ENCODE results near the gene EPN3. TPM values are rescaled to one million over a fixed set of nuclear protein-coding genes. Genes with fewer than 3 reads are reported as not detected.

Gene EPN3
- polyA plus RNA-seq, 1 of the 3 experiments (the other 2 are of a cell fraction), result 0.05 TPM

GRCh38 chr17:50533720-50534148 is 1.2 kb downstream of the EPN3 start:
- H3K9me3 ChIP-seq, result no peaks in the 10 kb centered on the region
- POLR2A ChIA-PET, result interaction anchor here (0.7 to 2.3 kb wide), 2 partner anchors 8 to 90 kb away, joined by 5 to 14 read pairs; no protein-coding TSS in a partner anchor
- H2AFZ ChIP-seq (ENCODE audit: low read depth), result no peak overlapping the region
- whole genome bisulfite sequencing (ENCODE audit: low lambda C conversion rate), result 15% methylated on average over 17 of the region's 17 CpGs
- peak overlapping the region; percentile 54; the same call in 1 of the 2 replicates for H3K4me2 ChIP-seq
- peak in 1 of 2 experiments; percentile 32; a peak in 2 of 4 replicates for TF ChIP-seq EP300 (IDR thresholded peaks at IDR 0.05; ENCODE audit: borderline replicate concordance in 1 of 2, low read depth in 1 of 2, low read length in 1 of 2)
- TF ChIP-seq TAF1 (IDR thresholded peaks at IDR 0.05; ENCODE audit: borderline replicate concordance, low read depth, low read length), result no peak
- TF ChIP-seq REST (IDR thresholded peaks at IDR 0.05; ENCODE audit: low read depth, low read length), result no peak
- TF ChIP-seq RFX5 (IDR thresholded peaks at IDR 0.05; ENCODE audit: low read length), result no peak
- TF ChIP-seq CTCF (IDR thresholded peaks at IDR 0.05), result no peak
- no peak for TF ChIP-seq SMC3 (IDR thresholded peaks at IDR 0.05; ENCODE audit: low read depth, low read length)
- no peak for TF ChIP-seq ZBTB33 (IDR thresholded peaks at IDR 0.05; ENCODE audit: borderline replicate concordance, low read depth)
- TF ChIP-seq IRF3 (IDR thresholded peaks at IDR 0.05; ENCODE audit: low read depth, low read length), result no peak
- no peak for TF ChIP-seq POLR2AphosphoS5 (IDR thresholded peaks at IDR 0.05; ENCODE audit: low read depth, low read length)
- peak; percentile 68 for TF ChIP-seq CHD2 (IDR thresholded peaks at IDR 0.05; ENCODE audit: low read length, partially characterized antibody)
- peak; percentile 41; the same call in 1 of the 2 replicates for TF ChIP-seq GATA2 (CRISPR knock-in tag; IDR thresholded peaks at IDR 0.05)
- peak; percentile 73; the same call in 1 of the 2 replicates for TF ChIP-seq RCOR1 (IDR thresholded peaks at IDR 0.05; ENCODE audit: low read length)
- TF ChIP-seq SIN3A (IDR thresholded peaks at IDR 0.05; ENCODE audit: borderline replicate concordance, low read depth, low read length), result no peak
- TF ChIP-seq TEAD4 (IDR thresholded peaks at IDR 0.05; ENCODE audit: borderline replicate concordance, insufficient read depth), result no peak
- no peak for TF ChIP-seq FOXM1 (IDR thresholded peaks at IDR 0.05; ENCODE audit: low read depth)
- H3K36me3 ChIP-seq (replicated peaks in 1 of 2; ENCODE audit: control insufficient read depth in 1 of 2, insufficient read depth in 2 of 2, low read length in 1 of 2), result no peaks in the 10 kb centered on the region
- H3K4me1 ChIP-seq (ENCODE audit: control insufficient read depth in 1 of 2, insufficient read depth in 2 of 2, low read depth in 1 of 2, low read length in 1 of 2), result peaks cover 7 to 30% of the 10 kb centered on the region in 2 experiments; a peak in 3 of 4 replicates
- peak; percentile 90 for DNase-seq
- H3K4me3 ChIP-seq (ENCODE audit: low read depth in 2 of 2, low read length in 1 of 2), result peak overlapping the region in 1 of 2 experiments; percentile 8; a peak in 1 of 4 replicates
- no peaks in the 10 kb centered on the region for H3F3A ChIP-seq (replicated peaks; ENCODE audit: insufficient read depth)
- no peaks in the 10 kb centered on the region for H3K79me2 ChIP-seq (ENCODE audit: insufficient read depth)
- no peak overlapping the region for H3K27ac ChIP-seq (ENCODE audit: low read depth in 2 of 2, low read length in 1 of 2)
- no peaks in the 10 kb centered on the region for H3K9me2 ChIP-seq
- H3K27me3 ChIP-seq (ENCODE audit: insufficient read depth), result peaks cover 28% of the 10 kb centered on the region; the same call in 1 of the 2 replicates
- H3K9ac ChIP-seq, result no peak overlapping the region
- CTCF ChIA-PET, result interaction anchor here (0.6 to 5.5 kb wide), 13 partner anchors 10 to 309 kb away, joined by 3 to 27 read pairs (median 4); partner anchors contain the start of genes LRRC59 and SPATA20
- H4K20me1 ChIP-seq (ENCODE audit: insufficient read depth), result no peaks in the 10 kb centered on the region
